SK-N-SH treated with all-trans-retinoic acid at 6 μM for 48 hours (cell line): Measurements from ENCODE around the gene IAPP.

ENCODE experiments used
- BACH2 ChIP-seq: fragments of 250-450 bp; sonication (Bioruptor Pico); IDR thresholded peaks from 2 replicates; pipeline ENCODE4 v1.9.0; 2021; ENCODE audit warnings: mild to moderate bottlenecking, borderline replicate concordance
- ESRRG ChIP-seq: fragments of 250-450 bp; sonication (Bioruptor Pico); IDR thresholded peaks from 2 replicates; pipeline ENCODE4 v1.6.1; 2021; ENCODE audit warnings: mild to moderate bottlenecking
- TF ChIP-seq, protein P1 (sequence below): fragments of 250-450 bp; sonication (Bioruptor Pico); IDR thresholded peaks from 2 replicates; pipeline ENCODE4 v1.8.0; 2020; ENCODE audit warnings: mild to moderate bottlenecking, moderate library complexity, borderline replicate concordance

DNA sequence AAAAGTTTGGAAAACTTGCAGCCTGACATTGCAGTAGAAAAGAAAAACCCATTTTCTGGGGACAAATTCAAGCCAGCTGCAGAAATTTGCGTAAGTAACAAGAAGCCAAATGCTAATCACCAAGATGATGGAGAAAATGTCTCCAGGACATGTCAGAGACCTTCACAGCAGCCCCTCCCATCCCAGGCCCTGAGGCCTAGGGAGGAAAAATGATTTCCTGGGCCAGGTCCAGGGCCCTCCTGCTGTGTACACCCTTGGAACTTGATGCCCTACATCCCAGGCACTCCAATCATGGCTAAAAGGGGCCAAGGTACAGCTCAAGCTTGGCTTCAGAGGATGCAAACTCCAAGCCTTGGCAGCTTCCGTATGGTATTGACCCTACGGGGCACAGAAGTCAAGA, 14.5 kb downstream of the IAPP start:
- TF ChIP-seq ESRRG (CRISPR knock-in tag) (no peak), BACH2 (CRISPR knock-in tag) (no peak)
- TF ChIP-seq, protein P1, sequence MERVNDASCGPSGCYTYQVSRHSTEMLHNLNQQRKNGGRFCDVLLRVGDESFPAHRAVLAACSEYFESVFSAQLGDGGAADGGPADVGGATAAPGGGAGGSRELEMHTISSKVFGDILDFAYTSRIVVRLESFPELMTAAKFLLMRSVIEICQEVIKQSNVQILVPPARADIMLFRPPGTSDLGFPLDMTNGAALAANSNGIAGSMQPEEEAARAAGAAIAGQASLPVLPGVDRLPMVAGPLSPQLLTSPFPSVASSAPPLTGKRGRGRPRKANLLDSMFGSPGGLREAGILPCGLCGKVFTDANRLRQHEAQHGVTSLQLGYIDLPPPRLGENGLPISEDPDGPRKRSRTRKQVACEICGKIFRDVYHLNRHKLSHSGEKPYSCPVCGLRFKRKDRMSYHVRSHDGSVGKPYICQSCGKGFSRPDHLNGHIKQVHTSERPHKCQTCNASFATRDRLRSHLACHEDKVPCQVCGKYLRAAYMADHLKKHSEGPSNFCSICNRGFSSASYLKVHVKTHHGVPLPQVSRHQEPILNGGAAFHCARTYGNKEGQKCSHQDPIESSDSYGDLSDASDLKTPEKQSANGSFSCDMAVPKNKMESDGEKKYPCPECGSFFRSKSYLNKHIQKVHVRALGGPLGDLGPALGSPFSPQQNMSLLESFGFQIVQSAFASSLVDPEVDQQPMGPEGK (CRISPR knock-in tag) = no peak
